ENCODE data around the gene TAS2R40. TPM values are rescaled to one million over a fixed set of nuclear protein-coding genes. Genes with fewer than 3 reads are reported as not detected.

The TAS2R40 gene
- total and polyA plus RNA-seq, 2 donors (not counting 3 experiments of a cell fraction or from before 2014, with no cell fraction given) = not detected

GRCh38 chr7:143235561-143235960 lies 13.7 kb downstream of the TAS2R40 start:
- Histone ChIP-seq H3K36me3 (ENCODE audit: control insufficient read depth in 2 of 2, extremely low read depth in 1 of 2, insufficient read depth in 2 of 2, low read length in 2 of 2) (no peaks in the 10 kb centered on the region), H3K27ac (ENCODE audit: insufficient read depth, low read depth, low read length) (no peak overlapping the region), H3K9ac (replicated peaks; ENCODE audit: extremely low read depth, insufficient read depth, low read length) (no peak overlapping the region), H3K79me2 (ENCODE audit: control insufficient read depth, insufficient read depth, low read length) (no peaks in the 10 kb centered on the region), H3K4me1 (ENCODE audit: control insufficient read depth, extremely low read depth, insufficient read depth, low read length) (peaks cover 2% of the 10 kb centered on the region), H3K9me1 (replicated peaks; ENCODE audit: control insufficient read depth, extremely low read depth, insufficient read depth, low read length) (no peaks in the 10 kb centered on the region), H2AFZ (ENCODE audit: low read depth, low read length) (no peak overlapping the region), H3K27me3 (ENCODE audit: control insufficient read depth in 2 of 2, insufficient read depth in 2 of 2, low read length in 2 of 2) (peaks cover 2 to 18% of the 10 kb centered on the region in 2 experiments), H4K20me1 (replicated peaks; ENCODE audit: control insufficient read depth, extremely low read depth, insufficient read depth, low read length) (no peaks in the 10 kb centered on the region), H3K4me3 (replicated peaks in 1 of 3; ENCODE audit: insufficient read depth in 1 of 3, low read depth in 1 of 3, low read length in 3 of 3) (no peak overlapping the region), H3K4me2 (ENCODE audit: insufficient read depth, low read length) (no peak overlapping the region), H3K9me3 (replicated peaks; ENCODE audit: control insufficient read depth, insufficient read depth, low read length) (no peaks in the 10 kb centered on the region)
- intact Hi-C loops (cut with micrococcal nuclease) (no loop called here), dilution Hi-C loops (cut with MboI; ENCODE audit: extremely low pct_ligation_motif_present, low sequenced_read_pairs) (no loop called here)
- TF ChIP-seq GATA2 (IDR thresholded peaks at IDR 0.05; ENCODE audit: insufficient read depth, insufficient read length, low read depth, low read length) (no peak), CTCF (IDR thresholded peaks at IDR 0.05; ENCODE audit: extremely low read depth in 1 of 2, insufficient read depth in 1 of 2, low read depth in 1 of 2, low read length in 2 of 2) (no peak), POLR2A (IDR thresholded peaks at IDR 0.05; ENCODE audit: low read depth, low read length) (no peak), POLR2AphosphoS5 (IDR thresholded peaks at IDR 0.05; ENCODE audit: insufficient read depth, low read depth, low read length) (no peak), MAX (IDR thresholded peaks at IDR 0.05; ENCODE audit: insufficient read depth, insufficient read length) (no peak), EZH2 (IDR thresholded peaks at IDR 0.05; ENCODE audit: borderline replicate concordance, low read depth, low read length, severe bottlenecking) (no peak), FOS (IDR thresholded peaks at IDR 0.05; ENCODE audit: borderline replicate concordance, insufficient read depth, low read length) (no peak), MYC (IDR thresholded peaks at IDR 0.05; ENCODE audit: low read depth, low read length) (no peak), JUN (IDR thresholded peaks at IDR 0.05; ENCODE audit: borderline replicate concordance, insufficient read depth, insufficient read length, low read depth) (no peak)
- DNase-seq (ENCODE audit: low read depth, low spot score) (no peak), FAIRE-seq (no peak)
- BruUV-seq (replicated peaks) = no TSS peak
- POLR2A ChIA-PET = no interaction called here
- CTCF ChIA-PET = no interaction called here

Data from endothelial cell of umbilical vein (primary cell).